B cell (primary cell): Measurements from ENCODE around the gene HEPACAM2.

Source experiments
- CTCF ChIP-seq: fragments of 200-600 bp; IDR thresholded peaks from one replicate; pipeline ENCODE4 v1.8.0; 2022; ENCODE audit warnings: antibody characterized with exemption, mild to moderate bottlenecking
- EZH2 ChIP-seq: IDR thresholded peaks from 2 replicates; pipeline ENCODE4 v1.6.1; 2012; ENCODE audit warnings: borderline replicate concordance, low read depth, mild to moderate bottlenecking, moderate library complexity, low read length; ENCODE audit not compliant: insufficient read depth, poor library complexity, severe bottlenecking

- TF ChIP-seq CTCF: no peak
- TF ChIP-seq EZH2: no peak
Measured at GRCh38 chr7:93231799-93232672, 5.8 kb upstream of the HEPACAM2 start, which contains the start of gene VPS50.
